HL-60 (cell line): ENCODE results near the gene MEX3C.

Source experiments
- DNase-seq, 2 experiments: peaks; one replicate each; pipeline ENCODE4 v3.0.0-alpha.2; 2010 to 2020; ENCODE audit warnings: low read depth in 1 of 2, low spot score in 1 of 2
- H3K27ac ChIP-seq: fragments of 250-450 bp; sonication (Bioruptor Pico); replicated peaks from 2 replicates; pipeline ENCODE4 v1.5.1; 2020; ENCODE audit warnings: mild to moderate bottlenecking, moderate library complexity
- H3K27me3 ChIP-seq: fragments of 250-450 bp; sonication (Bioruptor Pico); 2 replicates; pipeline ENCODE4 v1.5.1; 2021; ENCODE audit warnings: mild to moderate bottlenecking, moderate library complexity; ENCODE audit not compliant: insufficient read depth, poor library complexity, severe bottlenecking
- H3K4me3 ChIP-seq: replicated peaks from 2 replicates; pipeline ENCODE4 v1.5.1; 2011; ENCODE audit warnings: mild to moderate bottlenecking, control low read depth, low read length; ENCODE audit not compliant: insufficient read depth
- CTCF ChIP-seq: IDR thresholded peaks from one replicate; pipeline ENCODE4 v1.5.1; 2011; ENCODE audit warnings: low read length, control low read depth, inconsistent platforms; ENCODE audit not compliant: insufficient read depth
- GABPA ChIP-seq: IDR thresholded peaks from 2 replicates; pipeline ENCODE4 v1.6.1; 2012; ENCODE audit warnings: low read depth
- POLR2AphosphoS5 ChIP-seq: IDR thresholded peaks from 2 replicates; pipeline ENCODE4 v1.6.1; 2012; ENCODE audit warnings: low read depth
- REST ChIP-seq: IDR thresholded peaks from 2 replicates; pipeline ENCODE4 v1.6.1; 2012; ENCODE audit warnings: low read depth; ENCODE audit not compliant: insufficient replicate concordance
- SPI1 ChIP-seq: IDR thresholded peaks from 2 replicates; pipeline ENCODE4 v1.6.1; 2012; ENCODE audit warnings: low read depth, mild to moderate bottlenecking, borderline replicate concordance

MEX3C gene

GRCh38 chr18:51134721-51135120, 62.8 kb downstream of the MEX3C start:
- no peak overlapping the region for H3K27ac ChIP-seq
- DNase-seq = no peak
- H3K4me3 ChIP-seq = no peak overlapping the region
- no peaks in the 10 kb centered on the region for H3K27me3 ChIP-seq
- TF ChIP-seq REST (no peak), POLR2AphosphoS5 (no peak), CTCF (no peak), SPI1 (no peak), GABPA (no peak)

- Histone ChIP-seq H3K27ac (no peak overlapping the region), H3K4me3 (no peak overlapping the region), H3K27me3 (no peaks in the 10 kb centered on the region)
- DNase-seq = no peak
- no peak for TF ChIP-seq CTCF
- TF ChIP-seq REST = no peak
- TF ChIP-seq SPI1 = no peak
- no peak for TF ChIP-seq POLR2AphosphoS5
- no peak for TF ChIP-seq GABPA
Observed at GRCh38 chr18:51133580-51134160, 63.8 kb downstream of the MEX3C start.

GRCh38 chr18:51132256-51132935, 65.1 kb downstream of the MEX3C start:
- Histone ChIP-seq H3K27ac (no peak overlapping the region), H3K4me3 (no peak overlapping the region), H3K27me3 (no peaks in the 10 kb centered on the region)
- no peak for DNase-seq
- TF ChIP-seq CTCF = no peak
- TF ChIP-seq POLR2AphosphoS5 = no peak
- no peak for TF ChIP-seq SPI1
- no peak for TF ChIP-seq GABPA
- TF ChIP-seq REST = no peak
